Sigmoid colon (tissue), 4 donors: Measurements from ENCODE around the gene MRPL55.

ENCODE experiments used
- EP300 ChIP-seq, 4 donors: sonication (generic); formaldehyde crosslinking; IDR thresholded peaks; one replicate each; pipeline ENCODE4 v1.6.1; 2017; ENCODE audit warnings: antibody characterized with exemption in 4 of 4
- POLR2A ChIP-seq, 2 donors: fragments of 450-650 bp; IDR thresholded peaks; one replicate each; pipeline ENCODE4 v1.6.1; 2016; ENCODE audit warnings: antibody characterized with exemption in 2 of 2, mild to moderate bottlenecking in 2 of 2, moderate library complexity in 2 of 2
- POLR2AphosphoS5 ChIP-seq, 4 donors: sonication (generic); formaldehyde crosslinking; IDR thresholded peaks; one replicate each; pipeline ENCODE4 v1.6.1; 2017; ENCODE audit warnings: antibody characterized with exemption in 4 of 4
- TF ChIP-seq, protein P1 (sequence below), 4 experiments: fragments of 450-650 bp in 3 of 4; fragments of 200-600 bp in 1 of 4; IDR thresholded peaks; one replicate each; pipeline ENCODE4 v1.5.1; 2016 to 2019; ENCODE audit warnings: antibody characterized with exemption in 4 of 4, mild to moderate bottlenecking in 3 of 4, moderate library complexity in 2 of 4

DNA sequence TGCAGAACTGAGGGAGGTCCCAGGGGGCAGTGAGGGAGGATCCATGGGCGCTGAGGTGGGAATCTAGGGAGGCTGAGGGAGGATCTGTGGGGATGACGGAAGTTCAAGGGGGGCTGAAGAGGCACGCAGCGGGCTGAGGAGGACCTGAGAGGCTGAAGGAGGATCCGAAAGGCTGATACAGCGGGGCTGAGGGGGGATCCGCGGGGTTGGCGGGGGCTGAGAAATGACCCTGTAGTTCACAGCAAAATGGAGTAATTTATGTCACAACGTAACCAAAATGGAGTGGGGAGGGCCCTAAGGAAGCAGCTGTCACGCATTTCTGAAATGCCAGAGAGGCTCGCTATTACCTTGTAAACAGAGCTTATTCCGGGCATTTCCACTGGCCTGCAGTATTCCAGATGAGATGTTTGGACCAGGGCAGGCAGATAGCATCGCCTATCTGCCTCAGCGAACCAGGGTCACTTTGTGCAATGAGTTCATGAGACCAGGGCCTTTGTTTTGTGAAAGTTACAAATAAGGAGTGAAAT lies 926 bp upstream of the MRPL55 start:
- TF ChIP-seq, protein P1, sequence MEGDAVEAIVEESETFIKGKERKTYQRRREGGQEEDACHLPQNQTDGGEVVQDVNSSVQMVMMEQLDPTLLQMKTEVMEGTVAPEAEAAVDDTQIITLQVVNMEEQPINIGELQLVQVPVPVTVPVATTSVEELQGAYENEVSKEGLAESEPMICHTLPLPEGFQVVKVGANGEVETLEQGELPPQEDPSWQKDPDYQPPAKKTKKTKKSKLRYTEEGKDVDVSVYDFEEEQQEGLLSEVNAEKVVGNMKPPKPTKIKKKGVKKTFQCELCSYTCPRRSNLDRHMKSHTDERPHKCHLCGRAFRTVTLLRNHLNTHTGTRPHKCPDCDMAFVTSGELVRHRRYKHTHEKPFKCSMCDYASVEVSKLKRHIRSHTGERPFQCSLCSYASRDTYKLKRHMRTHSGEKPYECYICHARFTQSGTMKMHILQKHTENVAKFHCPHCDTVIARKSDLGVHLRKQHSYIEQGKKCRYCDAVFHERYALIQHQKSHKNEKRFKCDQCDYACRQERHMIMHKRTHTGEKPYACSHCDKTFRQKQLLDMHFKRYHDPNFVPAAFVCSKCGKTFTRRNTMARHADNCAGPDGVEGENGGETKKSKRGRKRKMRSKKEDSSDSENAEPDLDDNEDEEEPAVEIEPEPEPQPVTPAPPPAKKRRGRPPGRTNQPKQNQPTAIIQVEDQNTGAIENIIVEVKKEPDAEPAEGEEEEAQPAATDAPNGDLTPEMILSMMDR (IDR thresholded peaks at IDR 0.05) = no peak
- TF ChIP-seq POLR2A (IDR thresholded peaks at IDR 0.05) = no peak
- TF ChIP-seq POLR2AphosphoS5 (IDR thresholded peaks at IDR 0.05) = no peak
- no peak for TF ChIP-seq EP300 (IDR thresholded peaks at IDR 0.05)
